CD4-positive, alpha-beta memory T cell (primary cell): ENCODE measurements around the gene PAH. TPM values are rescaled to one million over a fixed set of nuclear protein-coding genes. Genes with fewer than 3 reads are reported as not detected.
"Not testable (repeated sequence)": the region's sequence is repeated elsewhere in the genome, so short reads cannot be mapped to it uniquely, and the experiment has no call there.

ENCODE experiments used
- CTCF ChIA-PET: fragments of 350-600 bp; sonication (Branson Sonifier 250); formaldehyde crosslinking; loops from one replicate; lab custom pipeline; 2021; ENCODE audit warnings: inconsistent platforms; ENCODE audit not compliant: partially characterized antibody; lab: Charles Lee
- POLR2A ChIA-PET: fragments of 350-600 bp; sonication (Branson Sonifier 250); formaldehyde crosslinking; loops from one replicate; lab custom pipeline; 2021; ENCODE audit not compliant: partially characterized antibody; lab: Charles Lee
- DNase-seq, 5 donors: peaks; one replicate each; pipeline versions ENCODE4 v3.0.0 to v3.0.0-alpha.2; 2020 to 2022; ENCODE audit warnings: mixed read lengths in 1 of 5
- H3K27ac ChIP-seq: one replicate; pipeline ENCODE4 v1.7.0; 2013; ENCODE audit warnings: low read depth, low read length
- H3K27me3 ChIP-seq: 2 replicates; pipeline ENCODE4 v1.7.0; 2013; ENCODE audit warnings: mild to moderate bottlenecking, low read length, moderate library complexity; ENCODE audit not compliant: insufficient read depth
- H3K36me3 ChIP-seq: 2 replicates; pipeline ENCODE4 v1.7.0; 2013; ENCODE audit warnings: mild to moderate bottlenecking, low read length, moderate library complexity; ENCODE audit not compliant: insufficient read depth
- H3K4me1 ChIP-seq: 2 replicates; pipeline ENCODE4 v1.7.0; 2013; ENCODE audit warnings: mild to moderate bottlenecking, low read length, moderate library complexity; ENCODE audit not compliant: insufficient read depth
- H3K4me3 ChIP-seq, 2 donors: one replicate each; pipeline ENCODE4 v1.7.0; 2013; ENCODE audit warnings: low read length in 2 of 2, mild to moderate bottlenecking in 1 of 2
- H3K9me3 ChIP-seq, 2 donors: one replicate each; pipeline ENCODE4 v1.7.0; 2013; ENCODE audit warnings: low read length in 2 of 2, control low read depth in 1 of 2; ENCODE audit not compliant: control insufficient read depth in 1 of 2
- H3K27ac Mint-ChIP-seq, 7 donors: one replicate each; pipeline ENCODE4 v1.8.0; 2020 to 2021; ENCODE audit warnings: mixed read lengths in 7 of 7, mild to moderate bottlenecking in 6 of 7, inconsistent platforms in 3 of 7, moderate library complexity in 3 of 7
- H3K27me3 Mint-ChIP-seq, 2 donors: one replicate each; pipeline ENCODE4 v1.8.0; 2020 to 2021; ENCODE audit warnings: mixed read lengths in 2 of 2
- H3K36me3 Mint-ChIP-seq, 2 donors: one replicate each; pipeline ENCODE4 v1.8.0; 2020 to 2021; ENCODE audit warnings: mixed read lengths in 2 of 2, inconsistent platforms in 1 of 2, mild to moderate bottlenecking in 1 of 2
- H3K4me1 Mint-ChIP-seq, 4 donors: one replicate each; pipeline ENCODE4 v1.8.0; 2020 to 2021; ENCODE audit warnings: mixed read lengths in 4 of 4, mild to moderate bottlenecking in 1 of 4
- H3K4me3 Mint-ChIP-seq, 8 donors: one replicate each; pipeline ENCODE4 v1.8.0; 2020 to 2021; ENCODE audit warnings: mixed read lengths in 8 of 8, mild to moderate bottlenecking in 7 of 8, moderate library complexity in 6 of 8, inconsistent platforms in 3 of 8
- H3K9me3 Mint-ChIP-seq, 8 donors: one replicate each; pipeline ENCODE4 v1.8.0; 2020 to 2021; ENCODE audit warnings: mixed read lengths in 8 of 8, mild to moderate bottlenecking in 5 of 8, inconsistent platforms in 3 of 8, moderate library complexity in 1 of 8
- intact Hi-C: fragments of 100-400 bp; cut with micrococcal nuclease; formaldehyde crosslinking; loops from one replicate; pipeline ENCODE4 v1.15.1; 2023
- polyA plus RNA-seq, 2 donors: library from polyadenylated mRNA; unstranded; fragments of 300-500 nt; fragmentation: Illumina TruSeq; gene quantifications; one replicate each; pipeline ENCODE4 v1.2.3, GENCODE V29; 2021
- total RNA-seq, 2 experiments: library from RNA; stranded (reverse); gene quantifications; one replicate each; pipeline ENCODE4 v1.2.3, GENCODE V29; 2021

The PAH gene
- total and polyA plus RNA-seq, 4 experiments from 2014 or later = not detected

GRCh38 chr12:102832826-102833225, 84.2 kb downstream of the PAH start:
- H3K27ac Mint-ChIP-seq, POLR2A ChIA-PET: not testable (repeated sequence)

GRCh38 chr12:102824218-102824835, 92.7 kb downstream of the PAH start:
- H3K36me3 Mint-ChIP-seq = no peaks in the 10 kb centered on the region
- peaks cover 0 to 2% (median under 1%) of the 10 kb centered on the region in 4 donors for H3K4me1 Mint-ChIP-seq
- no peaks in the 10 kb centered on the region for H3K4me1 ChIP-seq
- no peak overlapping the region for H3K4me3 ChIP-seq
- H3K4me3 Mint-ChIP-seq = no peak overlapping the region
- CTCF ChIA-PET = no interaction called here
- POLR2A ChIA-PET = no interaction called here
- H3K9me3 Mint-ChIP-seq = peaks cover 0 to 12% (median 4%) of the 10 kb centered on the region in 8 donors
- no peaks in the 10 kb centered on the region for H3K9me3 ChIP-seq
- no peak for DNase-seq
- H3K27ac Mint-ChIP-seq = no peak overlapping the region
- no peaks in the 10 kb centered on the region for H3K36me3 ChIP-seq
- peaks cover 2 to 15% of the 10 kb centered on the region in 2 donors for H3K27me3 Mint-ChIP-seq
- no peak overlapping the region for H3K27ac ChIP-seq
- no peaks in the 10 kb centered on the region for H3K27me3 ChIP-seq
- intact Hi-C loops = no loop called here

More at GRCh38 chr12:102832826-102833225, 84.2 kb downstream of the PAH start:
- H3K4me1 ChIP-seq, intact Hi-C loops, DNase-seq, H3K36me3 Mint-ChIP-seq, H3K27me3 Mint-ChIP-seq, H3K27ac ChIP-seq, H3K9me3 ChIP-seq, H3K27me3 ChIP-seq, H3K9me3 Mint-ChIP-seq, H3K36me3 ChIP-seq, CTCF ChIA-PET, H3K4me3 Mint-ChIP-seq, H3K4me3 ChIP-seq, H3K4me1 Mint-ChIP-seq: not testable (repeated sequence)

GRCh38 chr12:102821149-102821548, 95.9 kb downstream of the PAH start:
- Histone ChIP-seq H3K4me3 (no peak overlapping the region), H3K4me1 (no peaks in the 10 kb centered on the region), H3K27me3 (no peaks in the 10 kb centered on the region), H3K9me3 (no peaks in the 10 kb centered on the region), H3K36me3 (no peaks in the 10 kb centered on the region), H3K27ac (no peak overlapping the region)
- Mint-ChIP-seq H3K27me3 (peaks cover 5 to 15% of the 10 kb centered on the region in 2 donors), H3K4me3 (no peak overlapping the region), H3K4me1 (peaks cover 0 to 2% (median under 1%) of the 10 kb centered on the region in 4 donors), H3K36me3 (no peaks in the 10 kb centered on the region), H3K27ac (no peak overlapping the region), H3K9me3 (peaks cover 0 to 10% (median 4%) of the 10 kb centered on the region in 8 donors)
- ChIA-PET CTCF (interaction anchor here (1.5 kb wide), 1 partner anchor 10 kb away, joined by 5 read pairs; no protein-coding TSS in a partner anchor), POLR2A (no interaction called here)
- no peak for DNase-seq
- intact Hi-C loops = no loop called here

- no peak overlapping the region for H3K4me3 ChIP-seq
- DNase-seq = no peak
- no peaks in the 10 kb centered on the region for H3K36me3 ChIP-seq
- H3K27me3 ChIP-seq = no peaks in the 10 kb centered on the region
- ChIA-PET POLR2A (no interaction called here), CTCF (no interaction called here)
- Mint-ChIP-seq H3K36me3 (no peaks in the 10 kb centered on the region), H3K27ac (no peak overlapping the region), H3K4me3 (no peak overlapping the region), H3K4me1 (no peaks in the 10 kb centered on the region), H3K27me3 (peaks cover 5 to 13% of the 10 kb centered on the region in 2 donors), H3K9me3 (peaks cover 0 to 2% (median 0%) of the 10 kb centered on the region in 8 donors)
- no peak overlapping the region for H3K27ac ChIP-seq
- intact Hi-C loops = no loop called here
- no peaks in the 10 kb centered on the region for H3K9me3 ChIP-seq
- no peaks in the 10 kb centered on the region for H3K4me1 ChIP-seq
Measured at GRCh38 chr12:102816816-102817434, 100.1 kb downstream of the PAH start.

GRCh38 chr12:102814691-102815367, 102.2 kb downstream of the PAH start:
- intact Hi-C loops = no loop called here
- H3K36me3 Mint-ChIP-seq = no peaks in the 10 kb centered on the region
- H3K4me3 ChIP-seq = no peak overlapping the region
- H3K9me3 Mint-ChIP-seq = peaks cover 0 to 2% (median 0%) of the 10 kb centered on the region in 8 donors
- H3K9me3 ChIP-seq = no peaks in the 10 kb centered on the region
- no peaks in the 10 kb centered on the region for H3K4me1 Mint-ChIP-seq
- ChIA-PET CTCF (no interaction called here), POLR2A (no interaction called here)
- no peak overlapping the region for H3K4me3 Mint-ChIP-seq
- no peaks in the 10 kb centered on the region for H3K4me1 ChIP-seq
- no peaks in the 10 kb centered on the region for H3K27me3 ChIP-seq
- no peak overlapping the region for H3K27ac Mint-ChIP-seq
- H3K36me3 ChIP-seq = no peaks in the 10 kb centered on the region
- no peak overlapping the region for H3K27ac ChIP-seq
- DNase-seq = no peak
- peaks cover 3 to 7% of the 10 kb centered on the region in 2 donors for H3K27me3 Mint-ChIP-seq

- H3K4me3 ChIP-seq = no peak overlapping the region
- H3K36me3 Mint-ChIP-seq = no peaks in the 10 kb centered on the region
- H3K4me1 ChIP-seq = no peaks in the 10 kb centered on the region
- H3K4me3 Mint-ChIP-seq = no peak overlapping the region
- no peak overlapping the region for H3K27ac ChIP-seq
- H3K9me3 Mint-ChIP-seq = peaks cover 0 to 2% (median 0%) of the 10 kb centered on the region in 8 donors
- H3K27me3 Mint-ChIP-seq = peaks cover 0 to 7% of the 10 kb centered on the region in 2 donors
- intact Hi-C loops = no loop called here
- H3K27ac Mint-ChIP-seq = no peak overlapping the region
- H3K36me3 ChIP-seq = no peaks in the 10 kb centered on the region
- ChIA-PET POLR2A (no interaction called here), CTCF (interaction anchor here (1.2 kb wide), 1 partner anchor 28 kb away, joined by 6 read pairs; no protein-coding TSS in a partner anchor)
- DNase-seq = no peak
- no peaks in the 10 kb centered on the region for H3K27me3 ChIP-seq
- H3K9me3 ChIP-seq = no peaks in the 10 kb centered on the region
- H3K4me1 Mint-ChIP-seq = no peaks in the 10 kb centered on the region
Measured at GRCh38 chr12:102812344-102812743, 104.7 kb downstream of the PAH start.

- DNase-seq = no peak
- intact Hi-C loops = no loop called here
- H3K4me3 ChIP-seq = no peak overlapping the region
- no peaks in the 10 kb centered on the region for H3K4me1 Mint-ChIP-seq
- H3K36me3 ChIP-seq = no peaks in the 10 kb centered on the region
- ChIA-PET POLR2A (no interaction called here), CTCF (interaction anchor here (1.2 to 1.7 kb wide), 2 partner anchors 10 to 27 kb away, joined by 5 to 6 read pairs; no protein-coding TSS in a partner anchor)
- H3K36me3 Mint-ChIP-seq = no peaks in the 10 kb centered on the region
- H3K27me3 Mint-ChIP-seq = peaks cover 0 to 7% of the 10 kb centered on the region in 2 donors
- H3K4me3 Mint-ChIP-seq = no peak overlapping the region
- H3K27me3 ChIP-seq = no peaks in the 10 kb centered on the region
- peaks cover 0 to 2% (median 0%) of the 10 kb centered on the region in 8 donors for H3K9me3 Mint-ChIP-seq
- no peak overlapping the region for H3K27ac ChIP-seq
- no peak overlapping the region for H3K27ac Mint-ChIP-seq
- no peaks in the 10 kb centered on the region for H3K9me3 ChIP-seq
- no peaks in the 10 kb centered on the region for H3K4me1 ChIP-seq
Measured at GRCh38 chr12:102811110-102811737, 105.8 kb downstream of the PAH start.
